Adrenal gland (tissue), 5 donors: ENCODE results near the gene SYNDIG1.

ENCODE experiments used
- POLR2A ChIP-seq, 2 donors: fragments of 450-650 bp; IDR thresholded peaks; one replicate each; pipeline ENCODE4 v1.6.1; 2017; ENCODE audit warnings: antibody characterized with exemption in 2 of 2, mild to moderate bottlenecking in 2 of 2, moderate library complexity in 1 of 2
- TF ChIP-seq, protein P1 (sequence below), 6 experiments: fragments of 450-650 bp in 4 of 6; fragments of 200-600 bp in 2 of 6; sonication (generic) in 1 of 6; IDR thresholded peaks; 1 replicate in 5 of 6; 2 replicates in 1 of 6; pipeline versions ENCODE4 v1.5.1 to v1.8.0; 2016 to 2021; ENCODE audit warnings: antibody characterized with exemption in 6 of 6, mild to moderate bottlenecking in 2 of 6, moderate library complexity in 1 of 6
- donor health status: DM: no; HTN: no; CAD: no.

GRCh38 chr20:24495266-24495665 is 25.8 kb downstream of the SYNDIG1 start:
- TF ChIP-seq, protein P1, sequence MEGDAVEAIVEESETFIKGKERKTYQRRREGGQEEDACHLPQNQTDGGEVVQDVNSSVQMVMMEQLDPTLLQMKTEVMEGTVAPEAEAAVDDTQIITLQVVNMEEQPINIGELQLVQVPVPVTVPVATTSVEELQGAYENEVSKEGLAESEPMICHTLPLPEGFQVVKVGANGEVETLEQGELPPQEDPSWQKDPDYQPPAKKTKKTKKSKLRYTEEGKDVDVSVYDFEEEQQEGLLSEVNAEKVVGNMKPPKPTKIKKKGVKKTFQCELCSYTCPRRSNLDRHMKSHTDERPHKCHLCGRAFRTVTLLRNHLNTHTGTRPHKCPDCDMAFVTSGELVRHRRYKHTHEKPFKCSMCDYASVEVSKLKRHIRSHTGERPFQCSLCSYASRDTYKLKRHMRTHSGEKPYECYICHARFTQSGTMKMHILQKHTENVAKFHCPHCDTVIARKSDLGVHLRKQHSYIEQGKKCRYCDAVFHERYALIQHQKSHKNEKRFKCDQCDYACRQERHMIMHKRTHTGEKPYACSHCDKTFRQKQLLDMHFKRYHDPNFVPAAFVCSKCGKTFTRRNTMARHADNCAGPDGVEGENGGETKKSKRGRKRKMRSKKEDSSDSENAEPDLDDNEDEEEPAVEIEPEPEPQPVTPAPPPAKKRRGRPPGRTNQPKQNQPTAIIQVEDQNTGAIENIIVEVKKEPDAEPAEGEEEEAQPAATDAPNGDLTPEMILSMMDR (IDR thresholded peaks at IDR 0.05): no peak
- TF ChIP-seq POLR2A (IDR thresholded peaks at IDR 0.05): no peak
